Cardiac septum (tissue), 1 donor: Measurements from ENCODE around the gene GALNS. TPM values are rescaled to one million over a fixed set of nuclear protein-coding genes. Genes with fewer than 3 reads are reported as not detected.
"Not testable (repeated sequence)": the region's sequence is repeated elsewhere in the genome, so short reads cannot be mapped to it uniquely, and the experiment has no call there.

Experiments
- DNase-seq: peaks from one replicate; pipeline ENCODE4 v3.0.0-alpha.2; 2020; ENCODE audit warnings: low spot score
- intact Hi-C: fragments of 100-400 bp; cut with DNase I; formaldehyde crosslinking; loops from one replicate; pipeline ENCODE4 v1.14.0; 2022
- total RNA-seq: library from RNA; stranded (reverse); fragmentation: NEBNext Ultra II Directional; extraction: Animal tissue kit (Norgen Biotek cat#: 25700); gene quantifications from one replicate; pipeline ENCODE4 v1.2.1, GENCODE V29; 2021
- donor health status: DM: no; HTN: no; CAD: no.

Gene GALNS
- total RNA-seq, 1 donor from 2014 or later, result 18.0 TPM

DNA sequence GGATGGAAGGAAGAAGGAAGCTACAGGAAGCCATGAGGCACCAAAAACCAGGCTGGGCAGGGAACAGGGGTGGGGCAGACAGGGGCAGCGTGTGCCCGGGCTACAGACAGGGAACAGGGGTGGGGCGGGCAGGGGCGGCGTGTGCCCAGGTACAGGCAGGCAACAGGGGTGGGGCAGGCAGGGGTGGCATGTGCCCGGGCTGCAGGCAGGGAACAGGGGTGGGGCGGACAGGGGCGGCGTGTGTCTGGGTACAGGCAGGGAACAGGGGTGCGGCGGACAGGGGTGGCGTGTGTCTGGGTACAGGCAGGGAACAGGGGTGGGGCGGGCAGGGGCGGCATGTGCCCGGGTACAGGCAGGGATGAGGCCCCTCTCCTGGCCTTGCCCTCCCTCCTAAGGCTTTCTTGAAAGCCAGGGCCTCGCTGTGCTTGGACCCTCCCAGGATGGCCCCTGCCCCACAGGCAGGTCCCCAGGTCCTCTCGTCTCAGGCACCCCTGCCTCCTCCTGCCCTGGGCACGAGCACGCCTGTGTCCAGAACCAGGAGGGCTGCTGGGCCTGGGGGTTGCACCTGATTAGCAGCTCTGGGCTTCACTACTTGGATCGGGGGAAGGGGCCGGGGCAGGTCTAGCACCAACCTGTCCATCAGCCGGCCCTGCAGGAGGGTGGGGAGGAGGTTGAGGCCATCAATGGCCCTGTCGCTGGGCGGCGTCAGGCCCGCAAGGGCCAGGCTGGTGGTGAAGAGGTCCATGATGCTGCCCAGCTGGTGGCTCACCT, 30.5 kb downstream of the GALNS start:
- DNase-seq, result no peak
- intact Hi-C loops, result no loop called here

DNA sequence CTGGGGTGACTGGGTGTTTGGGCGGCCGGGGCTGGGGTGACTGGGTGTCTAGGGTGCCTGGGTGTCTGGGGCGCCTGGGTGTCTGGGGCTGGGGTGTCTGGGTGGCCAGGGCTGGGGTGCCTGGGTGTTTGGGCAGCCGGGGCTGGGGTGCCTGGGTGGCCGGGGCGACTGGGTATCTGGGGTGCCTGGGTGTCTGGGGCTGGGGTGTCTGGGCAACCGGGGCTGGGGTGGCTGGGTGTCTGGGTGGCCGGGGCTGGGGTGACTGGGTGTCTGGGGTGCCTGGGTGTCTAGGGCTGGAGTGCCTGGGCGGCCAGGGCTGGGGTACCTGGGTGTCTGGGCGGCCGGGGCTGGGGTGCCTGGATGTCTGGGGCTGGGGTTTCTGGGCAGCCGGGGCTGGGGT, 31.6 kb downstream of the GALNS start:
- intact Hi-C loops, result no loop called here
- DNase-seq, result no peak

- no peak for DNase-seq
- intact Hi-C loops, result no loop called here
Measured at GRCh38 chr16:88824256-88825077, 32.3 kb downstream of the GALNS start.

DNA sequence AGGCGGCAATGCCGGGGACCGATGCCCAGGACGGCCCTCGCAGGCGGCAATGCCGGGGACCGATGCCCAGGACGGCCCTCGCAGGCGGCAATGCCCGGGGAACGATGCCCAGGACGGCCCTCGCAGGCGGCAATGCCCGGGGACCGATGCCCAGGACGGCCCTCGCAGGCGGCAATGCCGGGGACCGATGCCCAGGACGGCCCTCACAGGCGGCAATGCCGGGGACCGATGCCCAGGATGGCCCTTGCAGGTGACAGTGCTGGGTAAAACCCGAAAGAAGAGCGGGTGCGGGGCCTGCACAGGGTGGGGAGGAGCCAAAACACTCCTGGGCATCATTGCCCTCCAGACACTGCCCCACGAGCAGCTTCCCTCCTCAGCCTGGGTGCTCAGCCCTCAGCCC, 33.1 kb downstream of the GALNS start:
- intact Hi-C loops, DNase-seq: not testable (repeated sequence)

- intact Hi-C loops, result no loop called here
- no peak for DNase-seq
Measured at GRCh38 chr16:88822281-88823040, 34.3 kb downstream of the GALNS start.

GRCh38 chr16:88821168-88821850, 35.4 kb downstream of the GALNS start:
- intact Hi-C loops, result no loop called here
- DNase-seq, result no peak

DNA sequence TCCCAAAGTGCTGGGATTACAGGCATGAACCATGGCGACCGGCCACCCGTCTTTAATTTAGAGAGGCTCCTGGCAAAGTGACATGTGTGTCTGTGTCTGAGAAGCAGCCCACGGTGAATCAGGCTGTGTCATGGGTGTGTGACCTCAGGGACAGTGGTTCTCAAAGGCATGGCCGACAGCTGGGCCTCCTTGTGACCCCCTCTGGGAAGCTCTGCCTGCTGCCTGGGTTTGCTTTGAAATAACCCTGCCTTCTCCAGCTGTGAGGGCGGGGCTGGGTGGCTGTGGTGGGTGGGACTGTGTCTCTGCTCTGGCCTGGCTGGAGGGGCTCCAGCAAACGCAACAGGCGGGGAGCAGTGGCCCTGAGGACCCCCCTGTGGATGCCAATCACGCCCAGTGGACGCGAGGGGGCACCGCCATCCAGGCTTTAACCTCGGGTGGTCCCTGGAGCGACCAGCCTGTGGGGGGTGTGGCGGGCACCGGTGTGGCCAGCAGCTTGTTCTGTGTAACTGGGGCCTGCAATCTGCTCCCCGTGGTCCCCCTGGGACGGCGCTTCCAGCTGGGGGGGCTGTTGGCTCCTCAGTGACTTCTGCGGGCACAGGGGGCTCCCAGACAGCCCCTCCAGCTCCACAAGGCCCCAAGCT, 36.2 kb downstream of the GALNS start:
- DNase-seq, result no peak
- intact Hi-C loops, result no loop called here

DNA sequence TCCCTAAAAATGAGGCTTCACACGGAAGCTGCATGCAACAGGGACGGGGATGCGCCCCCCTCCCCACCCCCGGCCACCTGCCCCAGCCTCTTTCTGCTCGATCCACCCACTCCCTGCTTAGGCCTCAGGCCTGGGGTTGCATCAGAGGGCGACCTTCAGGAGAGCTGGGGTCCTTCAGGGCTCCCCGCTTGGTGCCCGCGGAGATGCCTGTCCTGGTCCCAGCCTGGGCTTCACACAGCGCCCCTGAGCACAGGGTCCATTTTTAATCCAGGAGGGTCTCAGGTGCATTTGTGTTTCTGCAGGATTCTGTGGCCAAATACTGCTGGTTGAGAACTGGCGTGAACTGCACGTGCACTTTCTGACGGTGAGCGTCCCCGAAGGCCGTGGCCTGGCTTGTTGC, 37.6 kb downstream of the GALNS start:
- no peak for DNase-seq
- intact Hi-C loops, result no loop called here

GRCh38 chr16:88818575-88818874, 38.2 kb downstream of the GALNS start:
- intact Hi-C loops, result no loop called here
- no peak for DNase-seq

DNA sequence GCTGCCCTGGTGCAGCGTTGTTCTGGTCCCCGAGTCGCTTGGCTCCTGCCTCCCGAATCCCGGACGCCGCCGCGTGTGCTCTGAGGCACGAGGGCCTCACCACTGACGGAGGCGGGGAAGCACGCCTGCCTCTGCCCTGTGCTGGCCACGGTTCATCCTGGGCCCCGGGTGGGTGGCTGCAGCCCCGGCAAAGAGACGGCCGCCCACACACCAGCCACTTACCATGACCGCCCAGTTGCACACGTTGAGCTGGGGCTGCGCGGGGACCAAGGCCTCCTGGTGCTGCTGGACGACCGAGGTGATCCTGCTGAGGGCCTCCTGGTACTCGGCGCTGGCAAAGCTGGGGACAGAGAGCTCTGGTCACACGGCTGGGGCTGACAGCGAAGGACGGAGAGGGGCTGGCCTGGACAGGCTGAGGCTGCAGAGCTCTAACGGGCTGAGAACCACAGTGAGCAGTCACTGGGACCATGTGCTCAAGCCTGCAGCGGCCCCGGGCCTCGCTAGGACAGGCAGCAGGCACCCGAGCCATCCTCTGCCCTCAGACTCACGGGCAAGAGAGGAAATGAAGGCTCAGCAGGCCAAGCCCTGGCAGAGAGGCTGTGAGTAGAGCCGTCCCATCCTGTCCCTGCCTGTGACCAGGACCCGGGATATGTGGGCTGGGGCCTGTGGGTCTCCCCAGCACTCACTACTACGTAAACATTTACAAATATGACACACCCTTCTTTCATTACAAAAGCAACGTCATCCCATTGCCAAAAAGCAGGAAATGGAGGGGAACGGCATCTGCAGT, 38.8 kb downstream of the GALNS start:
- intact Hi-C loops, result no loop called here
- DNase-seq, result no peak

DNA sequence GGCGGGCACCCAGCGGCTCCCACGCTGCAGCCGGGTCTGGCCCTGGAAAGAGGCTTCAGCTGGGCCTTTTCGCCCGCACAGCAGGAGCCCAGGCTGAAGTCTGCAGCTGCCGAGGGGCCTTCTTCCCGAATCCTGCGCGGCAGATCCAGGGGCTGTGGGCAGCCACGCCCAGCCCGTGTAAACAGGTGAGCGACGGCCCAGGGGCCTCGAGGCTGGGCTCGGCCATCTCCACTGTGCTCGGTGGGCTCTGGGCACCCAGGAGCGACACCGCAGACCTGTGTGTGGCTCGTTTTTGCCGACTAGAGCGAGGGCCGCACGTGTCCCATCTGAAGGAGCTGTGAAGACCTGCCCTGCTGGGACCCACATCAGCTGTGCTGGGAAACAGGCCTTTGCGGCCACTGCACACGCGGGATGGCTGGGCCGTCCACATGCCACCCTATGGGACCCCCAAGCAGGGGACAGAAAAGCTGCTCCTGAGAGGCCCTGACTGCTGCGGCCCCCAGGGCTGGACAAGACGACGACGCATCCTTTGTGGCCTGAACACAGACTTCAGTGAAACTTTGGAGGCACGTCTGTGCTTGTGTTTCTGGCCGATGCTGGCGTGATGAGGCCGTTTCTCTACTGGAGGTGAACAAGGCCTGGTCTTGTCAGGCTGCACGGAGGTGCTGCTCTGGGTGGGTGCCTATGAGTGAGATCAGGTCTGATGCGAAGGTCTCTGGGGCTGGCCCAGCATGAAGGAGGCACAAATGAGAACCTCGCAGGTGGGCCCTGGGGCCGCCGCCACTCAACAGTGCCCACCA, 39.8 kb downstream of the GALNS start:
- DNase-seq, result no peak
- intact Hi-C loops, result no loop called here

DNA sequence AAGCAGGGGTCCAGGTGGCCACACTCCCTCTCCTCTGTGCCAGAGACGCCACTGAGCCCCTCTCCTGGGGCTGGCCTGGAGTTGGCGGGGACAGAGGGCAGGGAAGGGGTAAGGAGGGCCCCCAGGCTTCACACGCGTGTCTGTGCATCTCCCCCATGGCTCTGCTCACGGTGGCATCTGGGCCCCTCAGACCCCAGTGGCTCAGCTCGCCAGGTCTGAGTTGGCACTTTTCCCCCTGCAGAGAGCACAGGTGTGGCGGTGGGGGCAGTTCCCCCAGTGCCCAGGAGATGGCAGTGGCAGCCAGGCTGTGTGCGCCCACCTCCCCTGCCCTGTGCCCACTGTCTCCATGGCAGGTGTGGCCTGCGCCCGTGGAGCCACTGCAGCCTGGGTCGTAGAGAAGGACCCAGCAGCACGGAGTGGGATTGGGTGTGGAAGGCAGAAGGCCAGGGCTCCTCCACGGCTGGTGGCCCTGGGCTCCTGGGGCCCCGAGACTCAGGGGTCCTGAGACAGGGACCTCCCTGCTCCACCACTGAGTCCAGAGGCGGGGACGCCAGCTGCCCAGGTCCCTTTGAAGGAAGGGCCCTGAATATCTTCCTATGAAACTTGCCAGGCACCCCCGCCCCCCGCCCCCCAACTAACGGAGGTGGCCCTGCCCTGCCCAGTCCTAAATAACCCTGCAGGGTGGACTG, 40.7 kb downstream of the GALNS start:
- intact Hi-C loops, result no loop called here
- DNase-seq, result no peak

- intact Hi-C loops, result no loop called here
- DNase-seq, result no peak
Measured at GRCh38 chr16:88815227-88815626, 41.5 kb downstream of the GALNS start.

DNA sequence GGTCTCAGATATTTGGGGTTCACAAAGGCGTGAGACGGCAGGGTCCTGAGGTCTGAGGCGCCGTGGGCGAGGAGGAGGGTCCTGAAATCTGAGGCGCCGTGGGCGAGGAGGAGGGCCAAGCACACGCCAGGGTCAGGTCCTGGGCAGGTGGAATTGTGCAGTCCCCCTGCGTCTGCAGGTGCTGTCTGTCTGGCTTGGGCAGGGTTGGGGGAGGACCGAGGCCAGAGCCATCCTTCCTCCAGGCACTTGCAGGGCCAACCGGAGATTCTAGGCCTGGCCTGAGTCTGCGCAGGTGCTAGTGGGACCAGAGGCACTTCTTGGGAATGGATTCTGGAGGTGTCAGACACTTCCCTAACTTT, 42.6 kb downstream of the GALNS start:
- DNase-seq, result no peak
- intact Hi-C loops, result loop anchor here (5.0 kb wide), 2 partner anchors 353 to 403 kb away; partner anchors contain the start of gene ZNF778

DNA sequence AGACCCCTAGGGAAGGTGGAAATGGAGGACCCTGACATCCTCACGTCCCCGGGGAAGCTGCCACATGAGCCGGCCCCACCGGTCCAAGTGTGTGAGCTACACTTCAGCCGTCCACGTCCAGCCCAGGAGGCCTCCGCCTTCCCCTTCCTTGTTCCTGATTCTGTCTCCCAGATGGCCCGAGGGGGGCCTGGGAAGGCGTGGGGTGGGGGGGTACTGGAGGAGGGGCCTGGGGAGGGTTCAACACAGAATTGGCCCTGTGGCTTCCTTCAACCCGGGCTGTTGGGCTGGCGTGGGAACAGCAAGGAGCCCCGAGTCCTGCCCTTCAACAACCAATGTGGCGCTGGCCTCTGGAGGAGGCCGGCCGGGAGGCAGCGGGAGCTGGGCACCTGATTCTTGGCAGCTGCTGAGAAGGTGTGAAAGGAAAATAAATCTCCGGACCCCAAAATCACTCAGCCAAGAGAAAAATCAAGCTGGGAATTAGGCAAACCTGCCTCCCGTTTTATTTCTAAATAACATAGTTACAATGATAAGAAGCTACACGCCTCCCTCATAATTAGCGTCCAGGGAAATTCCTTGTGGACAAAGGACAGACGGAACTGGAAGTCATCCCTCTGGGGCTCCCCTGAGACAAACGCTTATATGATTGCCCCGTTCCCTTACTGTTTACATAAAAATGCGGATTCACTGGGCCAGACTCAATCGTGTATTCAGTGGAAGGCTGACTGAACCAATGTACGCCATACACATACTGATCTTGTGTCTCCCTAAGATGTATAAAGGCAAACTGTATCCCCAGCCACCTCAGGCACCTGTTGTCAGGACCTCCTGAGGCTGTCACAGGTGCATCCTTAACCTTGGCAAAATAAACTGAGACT, 43.2 kb downstream of the GALNS start:
- intact Hi-C loops, result loop anchor here (2.0 to 5.0 kb wide), 3 partner anchors 43 to 404 kb away; partner anchors contain the start of genes GALNS, TRAPPC2L and ZNF778
- no peak for DNase-seq
